Stimulated activated CD4-positive, alpha-beta T cell treated with anti-CD3 and anti-CD28 coated beads, Interleukin-15, amount 100 ng/mL, for 48 hours (primary cell): Measurements from ENCODE around the gene HIGD2A.

Source experiments
- DNase-seq, 2 donors: peaks; one replicate each; pipeline ENCODE4 v3.0.0-alpha.2; 2020; ENCODE audit warnings: low read depth in 2 of 2

HIGD2A gene

GRCh38 chr5:176415952-176416924 is 27.7 kb downstream of the HIGD2A start, which contains the start of gene CLTB:
TSS of gene CLTB (minus strand) at chr5:176416539. CDS start at chr5:176416363, 176 bp downstream.
- peak; percentile 72 to 88 for DNase-seq

- no peak for DNase-seq
These were observed 28.4 kb downstream of the HIGD2A start for GRCh38 chr5:176416965-176417364.

- no peak for DNase-seq
These were observed 29.7 kb downstream of the HIGD2A start for GRCh38 chr5:176418251-176418650.

DNA sequence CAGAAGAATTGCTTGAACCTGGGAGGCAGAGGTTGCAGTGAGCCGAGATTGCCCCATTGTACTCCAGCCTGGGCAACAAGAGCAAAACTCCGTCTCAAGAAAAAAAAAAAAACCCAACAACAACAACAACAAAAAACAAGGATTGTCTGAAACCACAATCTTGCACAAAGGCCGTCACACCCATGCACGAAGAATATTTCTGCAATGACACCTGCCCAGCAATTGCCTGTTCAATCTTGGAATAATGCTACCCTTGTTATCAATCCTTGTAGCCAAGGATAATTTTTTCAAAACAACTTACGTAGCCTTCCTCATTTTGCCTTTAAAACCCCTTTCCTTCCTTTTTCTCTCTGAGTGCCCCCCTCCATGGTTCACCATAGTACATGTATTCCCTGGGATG is 31.5 kb downstream of the HIGD2A start:
- no peak for DNase-seq

- no peak for DNase-seq
These were observed 32.5 kb downstream of the HIGD2A start for GRCh38 chr5:176420972-176421544.

- DNase-seq: no peak
These were observed 35.6 kb downstream of the HIGD2A start for GRCh38 chr5:176424181-176424580.

DNA sequence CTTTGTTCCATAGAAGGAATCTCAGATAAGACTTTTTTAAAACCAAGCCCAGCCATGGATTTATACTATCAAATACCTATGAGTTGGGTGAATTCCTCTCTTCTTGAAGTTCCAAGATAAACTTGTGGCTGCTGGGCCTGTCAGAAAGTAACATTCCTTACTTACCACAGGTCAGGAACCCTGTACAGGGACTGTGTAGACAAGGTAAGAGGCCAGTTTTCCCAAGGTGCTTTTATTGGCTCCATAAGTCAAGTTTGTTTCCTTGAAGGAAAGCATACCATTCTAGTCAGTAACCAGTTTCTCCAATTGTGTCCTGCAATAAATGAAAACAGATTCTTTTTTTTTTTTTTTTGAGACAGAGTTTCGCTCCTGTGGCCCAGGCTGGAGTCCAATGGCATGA is 36.6 kb downstream of the HIGD2A start:
- DNase-seq: no peak

GRCh38 chr5:176425791-176426190 is 37.2 kb downstream of the HIGD2A start:
- no peak for DNase-seq

DNA sequence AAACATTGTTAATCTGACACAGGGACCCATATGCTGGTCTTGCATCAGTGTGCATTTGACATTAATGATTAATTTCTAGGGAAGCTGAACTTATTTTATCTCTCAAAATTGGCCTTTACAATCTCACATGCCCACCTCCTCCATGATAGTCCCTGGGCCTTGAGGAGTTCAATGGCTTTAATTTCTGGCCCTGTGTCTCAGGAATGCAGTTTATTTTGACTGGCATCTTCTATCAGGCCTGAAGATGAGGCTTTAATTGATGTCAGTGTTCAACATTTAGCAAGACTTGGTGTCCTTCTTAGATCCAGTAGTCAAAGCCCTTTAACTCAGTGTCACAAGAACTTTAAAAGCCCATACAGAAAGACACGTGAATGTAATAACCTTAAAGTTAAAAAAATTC is 38.3 kb downstream of the HIGD2A start:
- no peak for DNase-seq

- DNase-seq: no peak
These were observed 39.4 kb downstream of the HIGD2A start for GRCh38 chr5:176427971-176428370.

DNA sequence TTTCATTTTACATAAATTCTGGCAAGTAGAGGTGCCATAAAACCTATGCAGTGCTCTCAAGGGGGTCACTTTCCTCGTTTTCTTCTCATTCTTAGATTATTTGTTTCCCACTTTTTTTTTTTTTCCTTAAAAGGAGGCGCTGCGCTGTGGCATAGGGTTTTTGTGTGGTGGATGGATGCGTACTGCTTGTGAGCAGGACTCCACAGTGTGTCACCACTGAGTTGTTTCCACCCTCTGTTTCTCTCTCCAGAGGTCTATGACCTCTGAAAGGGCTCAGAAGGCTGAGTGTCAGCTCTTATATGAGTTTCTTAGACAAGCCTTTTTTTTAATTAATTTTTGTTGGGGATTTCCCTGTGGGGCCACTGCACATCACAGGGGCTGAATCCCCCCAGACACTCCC is 41.4 kb downstream of the HIGD2A start:
- DNase-seq: no peak

DNA sequence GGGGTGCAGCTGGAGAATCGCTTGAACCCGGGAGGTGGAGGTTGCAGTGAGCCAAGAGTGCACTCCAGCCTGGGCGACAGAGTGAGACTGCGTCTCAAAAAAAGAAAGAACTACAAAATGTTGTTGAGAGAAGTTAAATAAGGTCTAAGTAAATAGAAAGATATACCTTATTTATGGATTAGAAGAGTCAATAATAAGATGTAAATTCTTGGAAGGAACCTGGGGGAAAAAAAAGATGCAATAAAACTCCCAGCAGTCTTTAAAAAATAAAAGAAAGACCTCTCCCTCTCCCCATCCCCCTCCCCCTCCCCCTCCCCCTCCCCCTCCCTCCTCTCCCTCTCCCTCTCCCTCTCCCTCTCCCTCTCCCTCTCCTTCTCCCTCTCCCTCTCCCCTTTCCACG is 44.2 kb downstream of the HIGD2A start:
- no peak for DNase-seq

DNA sequence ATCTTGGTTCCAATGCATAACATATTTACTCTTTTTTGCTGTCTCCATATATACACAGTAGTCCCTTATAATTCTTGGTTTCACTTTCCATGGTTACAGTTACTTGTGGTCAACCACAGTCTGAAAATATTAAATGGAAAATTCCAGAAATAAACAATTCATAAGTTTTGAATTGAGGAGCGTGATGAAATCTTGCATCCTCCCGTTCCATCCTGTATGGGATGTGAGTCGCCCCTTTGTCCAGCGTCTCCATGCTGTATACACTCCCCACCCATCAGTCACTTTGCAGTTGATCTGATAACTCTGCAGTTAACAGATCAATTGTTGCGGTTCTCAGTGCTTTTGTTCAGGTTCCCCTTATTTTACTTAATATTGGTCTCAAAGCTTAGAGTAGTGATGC is 48.1 kb downstream of the HIGD2A start:
- DNase-seq: no peak

DNA sequence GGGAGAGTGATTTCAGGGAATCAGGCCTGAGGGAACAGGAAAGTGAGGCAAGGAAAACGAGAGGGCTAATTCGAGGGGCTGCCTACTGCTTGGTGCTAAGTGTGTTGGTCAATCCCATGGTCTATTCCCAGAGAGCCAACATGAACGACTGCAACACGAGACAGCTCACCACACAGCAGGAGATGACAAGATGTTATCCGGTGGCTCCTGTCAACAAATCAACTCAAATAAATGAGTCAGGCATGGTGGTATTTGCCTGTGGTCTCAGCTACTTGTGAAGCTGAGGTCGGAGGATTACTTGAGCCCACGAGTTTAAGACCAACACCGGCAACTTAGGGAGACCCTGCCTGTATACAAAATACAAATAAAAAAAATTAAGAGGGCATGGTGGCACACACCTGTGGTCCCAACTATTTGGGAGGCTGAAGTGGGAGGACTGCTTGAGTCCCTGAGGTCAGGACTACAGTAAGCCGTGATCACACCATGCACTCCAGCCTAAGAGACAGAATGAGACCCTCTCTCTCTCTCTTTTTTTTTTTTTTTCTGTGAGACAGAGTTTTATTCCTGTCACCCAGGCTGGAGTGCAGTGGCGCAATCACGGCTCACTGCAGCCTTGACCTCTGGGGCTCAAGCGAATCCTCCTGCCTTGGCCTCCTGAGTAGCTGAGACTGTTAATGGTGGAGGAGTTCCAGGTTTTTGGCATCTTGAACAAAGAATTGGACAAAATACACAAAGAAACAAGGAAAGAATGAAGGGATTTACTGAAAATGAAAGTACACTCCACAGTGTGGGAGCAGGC is 50.6 kb downstream of the HIGD2A start:
- DNase-seq: no peak
